Endodermal cell (in vitro differentiated cells): ENCODE data around the gene PACRG. TPM values are rescaled to one million over a fixed set of nuclear protein-coding genes. Genes with fewer than 3 reads are reported as not detected.
A peak's percentile ranks its signal among the peaks of the same experiment; 100 is the strongest.

Experiments used
- DNase-seq: peaks from one replicate; pipeline ENCODE4 v3.0.0-alpha.2; 2017
- H3K27ac ChIP-seq: 2 replicates; pipeline ENCODE4 v1.5.1; 2013; ENCODE audit warnings: mild to moderate bottlenecking, low read depth, low read length, moderate library complexity
- H3K27me3 ChIP-seq: 2 replicates; pipeline ENCODE4 v1.6.1; 2013; ENCODE audit warnings: mild to moderate bottlenecking, low read length, moderate library complexity; ENCODE audit not compliant: insufficient read depth, control insufficient read depth, poor library complexity, severe bottlenecking
- H3K36me3 ChIP-seq: 2 replicates; pipeline ENCODE4 v1.7.0; 2013; ENCODE audit warnings: mild to moderate bottlenecking, low read length, moderate library complexity; ENCODE audit not compliant: control insufficient read depth, insufficient read depth
- H3K4me1 ChIP-seq: one replicate; pipeline ENCODE4 v1.7.0; 2013; ENCODE audit warnings: low read length; ENCODE audit not compliant: control insufficient read depth, insufficient read depth
- H3K4me3 ChIP-seq: 2 replicates; pipeline ENCODE4 v1.5.1; 2013; ENCODE audit warnings: mild to moderate bottlenecking, low read length, moderate library complexity
- H3K9ac ChIP-seq: 2 replicates; pipeline ENCODE4 v1.6.1; 2013; ENCODE audit warnings: mild to moderate bottlenecking, low read length, moderate library complexity; ENCODE audit not compliant: poor library complexity, severe bottlenecking; ENCODE audit errors: extremely low read depth
- H3K9me3 ChIP-seq: 2 replicates; pipeline ENCODE4 v1.6.1; 2013; ENCODE audit warnings: mild to moderate bottlenecking, low read length, moderate library complexity; ENCODE audit not compliant: control insufficient read depth
- H3K27ac Mint-ChIP-seq: 2 replicates; pipeline ENCODE4 v1.8.0; 2020; ENCODE audit warnings: mixed read lengths
- H3K27me3 Mint-ChIP-seq: 2 replicates; pipeline ENCODE4 v1.8.0; 2021; ENCODE audit warnings: mild to moderate bottlenecking, mixed read lengths; ENCODE audit not compliant: insufficient read depth
- H3K36me3 Mint-ChIP-seq: 2 replicates; pipeline ENCODE4 v1.8.0; 2020; ENCODE audit warnings: low read depth, mixed read lengths
- H3K4me1 Mint-ChIP-seq: 2 replicates; pipeline ENCODE4 v1.8.0; 2020; ENCODE audit warnings: mixed read lengths
- H3K4me3 Mint-ChIP-seq: 2 replicates; pipeline ENCODE4 v1.8.0; 2020; ENCODE audit warnings: mild to moderate bottlenecking, moderate library complexity, mixed read lengths
- H3K9me3 Mint-ChIP-seq: 2 replicates; pipeline ENCODE4 v1.8.0; 2020; ENCODE audit warnings: mild to moderate bottlenecking, mixed read lengths
- CTCF ChIP-seq: fragments of 200-600 bp; sonication (generic); conservative IDR thresholded peaks from 2 replicates; pipeline ENCODE4 v1.5.0; 2021; ENCODE audit warnings: antibody characterized with exemption, mild to moderate bottlenecking
- WGBS, 2 experiments: methylation state at CpG; one replicate each; pipeline versions ENCODE4 v1.1.5 to v1.1.7; 2013; ENCODE audit warnings: missing lambda C conversion rate in 2 of 2, mixed read lengths in 1 of 2; ENCODE audit not compliant: insufficient coverage in 1 of 2, insufficient read length in 1 of 2; 5-methylcytosine and 5-hydroxymethylcytosine counted together
- total RNA-seq, 2 donors: library from RNA; stranded (reverse); fragmentation: NEBNext Ultra II Directional in 1 of 2; extraction: Animal tissue kit (Norgen Biotek cat#: 25700) in 1 of 2; gene quantifications; 2 replicates in 1 of 2; 3 replicates in 1 of 2; pipeline ENCODE4 v1.2.1, GENCODE V29; 2021

PACRG gene
- total RNA-seq, 2 donors from 2014 or later: 0.42 to 0.44 TPM

GRCh38 chr6:162852192-162852591, 124.4 kb downstream of the PACRG start:
- TF ChIP-seq CTCF: no peak
- Mint-ChIP-seq H3K36me3 (no peaks in the 10 kb centered on the region), H3K4me3 (no peak overlapping the region), H3K4me1 (peaks cover 20% of the 10 kb centered on the region), H3K9me3 (no peaks in the 10 kb centered on the region), H3K27ac (no peak overlapping the region), H3K27me3 (no peaks in the 10 kb centered on the region)
- H3K36me3 ChIP-seq: no peaks in the 10 kb centered on the region
- 90 to 93% methylated on average over 2 to 6 of the region's 6 CpGs for WGBS, 2 experiments
- no peak overlapping the region for H3K4me3 ChIP-seq
- no peak for DNase-seq
- no peaks in the 10 kb centered on the region for H3K9me3 ChIP-seq
- no peak overlapping the region for H3K27ac ChIP-seq
- H3K4me1 ChIP-seq: peaks cover 7% of the 10 kb centered on the region
- no peak overlapping the region for H3K9ac ChIP-seq
- no peaks in the 10 kb centered on the region for H3K27me3 ChIP-seq

DNA sequence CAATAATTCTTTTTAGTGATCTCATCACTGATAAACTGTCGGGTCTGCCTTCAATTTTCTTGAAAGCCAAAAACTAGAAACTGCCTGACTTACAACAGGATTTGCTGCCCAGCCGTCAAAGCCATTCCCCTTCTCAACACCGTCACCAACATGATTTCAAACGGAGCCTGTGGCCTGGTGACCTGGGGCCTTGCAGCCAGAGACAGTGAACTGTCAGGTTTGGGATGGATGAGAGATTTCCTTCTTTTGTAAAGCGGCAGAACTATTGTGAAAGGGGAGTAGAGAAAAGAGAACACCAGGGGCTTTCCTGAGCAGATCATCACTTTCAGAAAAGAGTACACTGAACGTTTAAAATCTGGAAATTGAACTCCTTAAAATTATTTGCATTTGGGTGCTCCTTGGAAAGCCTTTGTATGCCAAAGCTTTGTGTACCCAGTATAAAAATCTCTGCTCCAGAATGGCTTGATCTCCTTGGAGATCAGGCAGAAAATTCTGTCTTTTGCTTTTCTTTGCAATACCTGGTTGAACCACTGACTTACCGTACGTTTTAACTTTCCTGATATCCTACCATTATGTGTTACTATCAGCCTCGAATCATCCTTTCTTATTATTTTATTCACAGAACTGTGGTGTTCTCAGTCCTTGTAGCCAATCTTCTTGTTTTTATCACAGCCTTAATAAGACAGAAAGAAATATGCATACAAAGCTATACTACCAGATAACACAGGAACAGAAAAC, 125.2 kb downstream of the PACRG start:
- peak; percentile 55 for DNase-seq
- Mint-ChIP-seq H3K27ac (no peak overlapping the region), H3K27me3 (no peaks in the 10 kb centered on the region), H3K4me3 (no peak overlapping the region), H3K9me3 (no peaks in the 10 kb centered on the region), H3K36me3 (no peaks in the 10 kb centered on the region), H3K4me1 (peaks cover 24% of the 10 kb centered on the region)
- Histone ChIP-seq H3K4me1 (peaks cover 10% of the 10 kb centered on the region), H3K9ac (no peak overlapping the region), H3K9me3 (no peaks in the 10 kb centered on the region), H3K27ac (peak overlapping the region; percentile 50), H3K36me3 (no peaks in the 10 kb centered on the region), H3K27me3 (no peaks in the 10 kb centered on the region), H3K4me3 (no peak overlapping the region)
- TF ChIP-seq CTCF: no peak
- WGBS, 2 experiments: 60 to 75% methylated on average over 8 to 9 of the region's 9 CpGs

GRCh38 chr6:162854228-162854627, 126.5 kb downstream of the PACRG start:
- Mint-ChIP-seq H3K4me1 (peaks cover 24% of the 10 kb centered on the region), H3K27ac (no peak overlapping the region), H3K4me3 (no peak overlapping the region), H3K9me3 (no peaks in the 10 kb centered on the region), H3K27me3 (no peaks in the 10 kb centered on the region), H3K36me3 (no peaks in the 10 kb centered on the region)
- DNase-seq: no peak
- Histone ChIP-seq H3K4me1 (peaks cover 10% of the 10 kb centered on the region), H3K4me3 (no peak overlapping the region), H3K9me3 (no peaks in the 10 kb centered on the region), H3K27ac (no peak overlapping the region), H3K9ac (no peak overlapping the region), H3K27me3 (no peaks in the 10 kb centered on the region), H3K36me3 (no peaks in the 10 kb centered on the region)
- TF ChIP-seq CTCF: no peak
- WGBS, 2 experiments: 100% methylated on average over 1 of the region's 1 CpG; no CpG with 5 or more reads in 1 of the 2 experiments
